ENCODE results near the gene XDH.

The XDH gene

GRCh38 chr2:31328026-31328425 lies 86.5 kb downstream of the XDH start:
- no peak overlapping the region for H4K91ac ChIP-seq (ENCODE audit: low read depth, low read length, poor library complexity)
- no peaks in the 10 kb centered on the region for H3K36me3 ChIP-seq (replicated peaks in 1 of 2; ENCODE audit: control insufficient read depth in 2 of 2, insufficient read depth in 2 of 2, low read length in 2 of 2)
- no peaks in the 10 kb centered on the region for H3K9me3 ChIP-seq (replicated peaks in 1 of 2; ENCODE audit: control insufficient read depth in 2 of 2, insufficient read depth in 1 of 2, low read depth in 1 of 2, low read length in 2 of 2)
- no peak overlapping the region for H4K8ac ChIP-seq (ENCODE audit: low read depth, low read length)
- H3K4me2 ChIP-seq (ENCODE audit: insufficient read depth, low read length, poor library complexity, severe bottlenecking), result no peak overlapping the region
- no peak overlapping the region for H3K4me3 ChIP-seq (ENCODE audit: low read length in 2 of 2)
- no peak overlapping the region for H2AFZ ChIP-seq (ENCODE audit: low read length)
- H3K9ac ChIP-seq (ENCODE audit: low read depth, low read length, poor library complexity), result no peak overlapping the region
- H3K79me1 ChIP-seq (ENCODE audit: low read depth, low read length), result no peaks in the 10 kb centered on the region
- H2BK15ac ChIP-seq (ENCODE audit: low read length), result no peak overlapping the region
- H3K27me3 ChIP-seq (ENCODE audit: control insufficient read depth in 3 of 3, insufficient read depth in 3 of 3, low read depth in 1 of 3, low read length in 3 of 3), result peaks cover 0 to 4% (median 0%) of the 10 kb centered on the region in 3 experiments
- H2BK5ac ChIP-seq (ENCODE audit: low read length), result no peak overlapping the region
- no peak for DNase-seq (ENCODE audit: low spot score)
- no peak overlapping the region for H3K18ac ChIP-seq (ENCODE audit: low read length)
- H2BK120ac ChIP-seq (ENCODE audit: low read depth, low read length), result no peak overlapping the region
- no peak overlapping the region for H2AK5ac ChIP-seq (ENCODE audit: low read depth, low read length)
- peaks cover 0 to 2% of the 10 kb centered on the region in 2 donors for H3K4me1 ChIP-seq (ENCODE audit: control insufficient read depth in 2 of 2, insufficient read depth in 1 of 2, low read depth in 1 of 2, low read length in 2 of 2)
- H3K14ac ChIP-seq (ENCODE audit: low read length), result no peak overlapping the region
- no peak overlapping the region for H2BK12ac ChIP-seq (ENCODE audit: low read length)
- no peak overlapping the region for H3K23ac ChIP-seq (ENCODE audit: low read depth, low read length, poor library complexity)
- H3K27ac ChIP-seq (replicated peaks; ENCODE audit: low read length), result no peak overlapping the region
- H3K4ac ChIP-seq (ENCODE audit: low read length), result no peak overlapping the region

GRCh38 chr2:31327505-31327904 lies 87.0 kb downstream of the XDH start:
- Histone ChIP-seq H3K36me3 (replicated peaks in 1 of 2; ENCODE audit: control insufficient read depth in 2 of 2, insufficient read depth in 2 of 2, low read length in 2 of 2) (no peaks in the 10 kb centered on the region), H2AK5ac (ENCODE audit: low read depth, low read length) (no peak overlapping the region), H3K4ac (ENCODE audit: low read length) (no peak overlapping the region), H3K4me3 (ENCODE audit: low read length in 2 of 2) (no peak overlapping the region), H2BK120ac (ENCODE audit: low read depth, low read length) (no peak overlapping the region), H2BK15ac (ENCODE audit: low read length) (no peak overlapping the region), H3K27me3 (ENCODE audit: control insufficient read depth in 3 of 3, insufficient read depth in 3 of 3, low read depth in 1 of 3, low read length in 3 of 3) (peaks cover 0 to 4% (median 0%) of the 10 kb centered on the region in 3 experiments), H3K9ac (ENCODE audit: low read depth, low read length, poor library complexity) (no peak overlapping the region), H3K4me2 (ENCODE audit: insufficient read depth, low read length, poor library complexity, severe bottlenecking) (no peak overlapping the region), H4K91ac (ENCODE audit: low read depth, low read length, poor library complexity) (no peak overlapping the region), H3K9me3 (replicated peaks in 1 of 2; ENCODE audit: control insufficient read depth in 2 of 2, insufficient read depth in 1 of 2, low read depth in 1 of 2, low read length in 2 of 2) (no peaks in the 10 kb centered on the region), H2BK12ac (ENCODE audit: low read length) (no peak overlapping the region), H3K79me1 (ENCODE audit: low read depth, low read length) (no peaks in the 10 kb centered on the region), H3K18ac (ENCODE audit: low read length) (no peak overlapping the region), H3K4me1 (ENCODE audit: control insufficient read depth in 2 of 2, insufficient read depth in 1 of 2, low read depth in 1 of 2, low read length in 2 of 2) (peaks cover 0 to 2% of the 10 kb centered on the region in 2 donors), H2AFZ (ENCODE audit: low read length) (no peak overlapping the region), H3K23ac (ENCODE audit: low read depth, low read length, poor library complexity) (no peak overlapping the region), H2BK5ac (ENCODE audit: low read length) (no peak overlapping the region), H3K14ac (ENCODE audit: low read length) (no peak overlapping the region), H4K8ac (ENCODE audit: low read depth, low read length) (no peak overlapping the region), H3K27ac (replicated peaks; ENCODE audit: low read length) (no peak overlapping the region)
- no CpG with 5 or more reads among the region's 1 CpG for WGBS, 2 donors (ENCODE audit: extremely low coverage in 2 of 2, insufficient read length in 2 of 2, insufficient replicate concordance in 1 of 2)
- no peak for DNase-seq (ENCODE audit: low spot score)

- Histone ChIP-seq H3K23ac (ENCODE audit: low read depth, low read length, poor library complexity) (no peak overlapping the region), H4K91ac (ENCODE audit: low read depth, low read length, poor library complexity) (no peak overlapping the region), H2BK120ac (ENCODE audit: low read depth, low read length) (no peak overlapping the region), H2AK5ac (ENCODE audit: low read depth, low read length) (no peak overlapping the region), H3K27ac (replicated peaks; ENCODE audit: low read length) (no peak overlapping the region), H3K4me2 (ENCODE audit: insufficient read depth, low read length, poor library complexity, severe bottlenecking) (no peak overlapping the region), H3K4ac (ENCODE audit: low read length) (no peak overlapping the region), H2AFZ (ENCODE audit: low read length) (no peak overlapping the region), H3K4me1 (ENCODE audit: control insufficient read depth in 2 of 2, insufficient read depth in 1 of 2, low read depth in 1 of 2, low read length in 2 of 2) (no peaks in the 10 kb centered on the region), H3K79me1 (ENCODE audit: low read depth, low read length) (no peaks in the 10 kb centered on the region), H4K8ac (ENCODE audit: low read depth, low read length) (no peak overlapping the region), H3K27me3 (ENCODE audit: control insufficient read depth in 3 of 3, insufficient read depth in 3 of 3, low read depth in 1 of 3, low read length in 3 of 3) (peaks cover 0 to 9% (median 0%) of the 10 kb centered on the region in 3 experiments), H3K14ac (ENCODE audit: low read length) (no peak overlapping the region), H2BK12ac (ENCODE audit: low read length) (no peak overlapping the region), H2BK5ac (ENCODE audit: low read length) (no peak overlapping the region), H3K9me3 (replicated peaks in 1 of 2; ENCODE audit: control insufficient read depth in 2 of 2, insufficient read depth in 1 of 2, low read depth in 1 of 2, low read length in 2 of 2) (no peaks in the 10 kb centered on the region), H3K4me3 (ENCODE audit: low read length in 2 of 2) (no peak overlapping the region), H3K18ac (ENCODE audit: low read length) (no peak overlapping the region), H3K9ac (ENCODE audit: low read depth, low read length, poor library complexity) (no peak overlapping the region), H3K36me3 (replicated peaks in 1 of 2; ENCODE audit: control insufficient read depth in 2 of 2, insufficient read depth in 2 of 2, low read length in 2 of 2) (no peaks in the 10 kb centered on the region), H2BK15ac (ENCODE audit: low read length) (no peak overlapping the region)
- DNase-seq (ENCODE audit: low spot score), result no peak
- no CpG with 5 or more reads among the region's 5 CpGs for WGBS, 2 donors (ENCODE audit: extremely low coverage in 2 of 2, insufficient read length in 2 of 2, insufficient replicate concordance in 1 of 2)
Measured at GRCh38 chr2:31324016-31324633, 90.4 kb downstream of the XDH start.

- Histone ChIP-seq H3K4me1 (ENCODE audit: control insufficient read depth in 2 of 2, insufficient read depth in 1 of 2, low read depth in 1 of 2, low read length in 2 of 2) (no peaks in the 10 kb centered on the region), H2BK12ac (ENCODE audit: low read length) (no peak overlapping the region), H3K4me3 (ENCODE audit: low read length in 2 of 2) (no peak overlapping the region), H3K4ac (ENCODE audit: low read length) (no peak overlapping the region), H2BK15ac (ENCODE audit: low read length) (no peak overlapping the region), H2BK120ac (ENCODE audit: low read depth, low read length) (no peak overlapping the region), H3K27ac (replicated peaks; ENCODE audit: low read length) (no peak overlapping the region), H3K27me3 (ENCODE audit: control insufficient read depth in 3 of 3, insufficient read depth in 3 of 3, low read depth in 1 of 3, low read length in 3 of 3) (peaks cover 0 to 9% (median 0%) of the 10 kb centered on the region in 3 experiments), H3K4me2 (ENCODE audit: insufficient read depth, low read length, poor library complexity, severe bottlenecking) (no peak overlapping the region), H3K14ac (ENCODE audit: low read length) (no peak overlapping the region), H3K9me3 (replicated peaks in 1 of 2; ENCODE audit: control insufficient read depth in 2 of 2, insufficient read depth in 1 of 2, low read depth in 1 of 2, low read length in 2 of 2) (no peaks in the 10 kb centered on the region), H3K18ac (ENCODE audit: low read length) (no peak overlapping the region), H3K9ac (ENCODE audit: low read depth, low read length, poor library complexity) (no peak overlapping the region), H2AK5ac (ENCODE audit: low read depth, low read length) (no peak overlapping the region), H3K23ac (ENCODE audit: low read depth, low read length, poor library complexity) (no peak overlapping the region), H3K36me3 (replicated peaks in 1 of 2; ENCODE audit: control insufficient read depth in 2 of 2, insufficient read depth in 2 of 2, low read length in 2 of 2) (no peaks in the 10 kb centered on the region), H4K8ac (ENCODE audit: low read depth, low read length) (no peak overlapping the region), H2AFZ (ENCODE audit: low read length) (no peak overlapping the region), H2BK5ac (ENCODE audit: low read length) (no peak overlapping the region), H4K91ac (ENCODE audit: low read depth, low read length, poor library complexity) (no peak overlapping the region), H3K79me1 (ENCODE audit: low read depth, low read length) (no peaks in the 10 kb centered on the region)
- DNase-seq (ENCODE audit: low spot score), result no peak
- no CpG with 5 or more reads among the region's 1 CpG for WGBS, 2 donors (ENCODE audit: extremely low coverage in 2 of 2, insufficient read length in 2 of 2, insufficient replicate concordance in 1 of 2)
Measured at GRCh38 chr2:31322371-31322770, 92.2 kb downstream of the XDH start.
